Hepatocyte (in vitro differentiated cells): Measurements from ENCODE around the gene DLX3. TPM values are rescaled to one million over a fixed set of nuclear protein-coding genes. Genes with fewer than 3 reads are reported as not detected.

ENCODE experiments used
- DNase-seq: peaks from one replicate; pipeline ENCODE4 v3.0.0-alpha.2; 2016; ENCODE audit warnings: low spot score
- H2AFZ ChIP-seq: fragments of 200-600 bp; sonication (generic); 2 replicates; pipeline ENCODE4 v1.6.0; 2016; ENCODE audit warnings: antibody characterized with exemption, mild to moderate bottlenecking
- H3K27ac ChIP-seq: fragments of 200-600 bp; sonication (generic); 2 replicates; pipeline ENCODE4 v1.5.1; 2016; ENCODE audit warnings: mild to moderate bottlenecking
- H3K27me3 ChIP-seq: fragments of 200-600 bp; sonication (generic); 2 replicates; pipeline ENCODE4 v1.6.1; 2016
- H3K36me3 ChIP-seq: fragments of 200-600 bp; sonication (generic); replicated peaks from 2 replicates; pipeline ENCODE4 v1.5.1; 2016; ENCODE audit warnings: low read depth; ENCODE audit not compliant: insufficient read depth
- H3K4me1 ChIP-seq: fragments of 200-600 bp; sonication (generic); 2 replicates; pipeline ENCODE4 v1.5.1; 2016; ENCODE audit warnings: mild to moderate bottlenecking, moderate library complexity; ENCODE audit not compliant: insufficient read depth
- H3K4me2 ChIP-seq: fragments of 200-600 bp; sonication (generic); 2 replicates; pipeline ENCODE4 v1.6.0; 2016
- H3K4me3 ChIP-seq: fragments of 200-600 bp; sonication (generic); 2 replicates; pipeline ENCODE4 v1.5.1; 2016; ENCODE audit warnings: mild to moderate bottlenecking
- H3K79me2 ChIP-seq: fragments of 200-600 bp; sonication (generic); 2 replicates; pipeline ENCODE4 v1.6.0; 2017; ENCODE audit warnings: mild to moderate bottlenecking
- H3K9me2 ChIP-seq: fragments of 200-600 bp; sonication (generic); replicated peaks from 2 replicates; pipeline ENCODE4 v1.6.0; 2017; ENCODE audit warnings: mild to moderate bottlenecking; ENCODE audit not compliant: insufficient read depth
- H3K9me3 ChIP-seq: fragments of 200-600 bp; sonication (generic); 2 replicates; pipeline ENCODE4 v1.5.1; 2016; ENCODE audit warnings: low read depth, mild to moderate bottlenecking
- H4K20me1 ChIP-seq: fragments of 200-600 bp; sonication (generic); 2 replicates; pipeline ENCODE4 v1.6.0; 2016; ENCODE audit warnings: mild to moderate bottlenecking; ENCODE audit not compliant: insufficient read depth, poor library complexity, severe bottlenecking
- CTCF ChIP-seq: fragments of 200-600 bp; sonication (generic); IDR thresholded peaks from 2 replicates; pipeline ENCODE4 v1.5.1; 2016; ENCODE audit warnings: antibody characterized with exemption, mild to moderate bottlenecking; ENCODE audit not compliant: poor library complexity
- EZH2 ChIP-seq: fragments of 200-600 bp; sonication (generic); IDR thresholded peaks from 2 replicates; pipeline ENCODE4 v1.6.1; 2016; ENCODE audit warnings: antibody characterized with exemption, mild to moderate bottlenecking, borderline replicate concordance
- EZH2phosphoT487 ChIP-seq: fragments of 200-600 bp; sonication (generic); IDR thresholded peaks from one replicate; pipeline ENCODE4 v1.6.1; 2018; ENCODE audit warnings: antibody characterized with exemption, mild to moderate bottlenecking, low read depth, moderate library complexity; ENCODE audit not compliant: unreplicated experiment, severe bottlenecking
- WGBS: methylation state at CpG from one replicate; pipeline ENCODE4 v1.1.6; 2016; ENCODE audit warnings: low lambda C conversion rate; ENCODE audit errors: missing lambda C conversion rate; 5-methylcytosine and 5-hydroxymethylcytosine counted together
- polyA plus RNA-seq: library from polyadenylated mRNA; unstranded; fragments of >200 nt; fragmentation: Nextera tagmentation; extraction: Ambion mirVana; gene quantifications from 2 replicates; pipeline ENCODE4 v1.2.1, GENCODE V29; 2016
- total RNA-seq: library from RNA; depleted of rRNA; stranded (reverse); fragments of >200 nt; gene quantifications from 2 replicates; pipeline ENCODE4 v1.2.3, GENCODE V29; 2014

DLX3 gene
- total and polyA plus RNA-seq, 2 experiments from 2014 or later, result 0.37 to 1.1 TPM

- H3K4me3 ChIP-seq, result no peak overlapping the region
- H3K27ac ChIP-seq, result no peak overlapping the region
- H4K20me1 ChIP-seq, result no peaks in the 10 kb centered on the region
- TF ChIP-seq CTCF (no peak), EZH2phosphoT487 (peak; percentile 36), EZH2 (peak; percentile 82)
- DNase-seq, result no peak
- no peaks in the 10 kb centered on the region for H3K36me3 ChIP-seq
- no peaks in the 10 kb centered on the region for H3K9me3 ChIP-seq
- peaks cover 23% of the 10 kb centered on the region for H3K4me1 ChIP-seq
- no peaks in the 10 kb centered on the region for H3K9me2 ChIP-seq
- peaks cover 85% of the 10 kb centered on the region for H3K27me3 ChIP-seq
- H3K79me2 ChIP-seq, result no peaks in the 10 kb centered on the region
- H3K4me2 ChIP-seq, result peak overlapping the region; percentile 76
- WGBS, result 9% methylated on average over 51 of the region's 57 CpGs
- peak overlapping the region; percentile 52 for H2AFZ ChIP-seq
These were observed 22.3 kb downstream of the DLX3 start for GRCh38 chr17:49972486-49973270.

GRCh38 chr17:49971848-49972485, 23.1 kb downstream of the DLX3 start:
- TF ChIP-seq EZH2 (peak; percentile 92), EZH2phosphoT487 (peak; percentile 60), CTCF (no peak)
- 2% methylated on average over 37 of the region's 55 CpGs for WGBS
- H3K27me3 ChIP-seq, result peaks cover 85% of the 10 kb centered on the region
- H3K79me2 ChIP-seq, result no peaks in the 10 kb centered on the region
- no peak overlapping the region for H3K4me3 ChIP-seq
- no peaks in the 10 kb centered on the region for H3K36me3 ChIP-seq
- DNase-seq, result peak; percentile 51
- no peaks in the 10 kb centered on the region for H3K9me3 ChIP-seq
- H3K27ac ChIP-seq, result no peak overlapping the region
- peak overlapping the region; percentile 52 for H2AFZ ChIP-seq
- no peaks in the 10 kb centered on the region for H3K9me2 ChIP-seq
- H3K4me2 ChIP-seq, result peak overlapping the region; percentile 76
- no peaks in the 10 kb centered on the region for H4K20me1 ChIP-seq
- H3K4me1 ChIP-seq, result peaks cover 23% of the 10 kb centered on the region

- peaks cover 23% of the 10 kb centered on the region for H3K4me1 ChIP-seq
- H3K79me2 ChIP-seq, result no peaks in the 10 kb centered on the region
- H3K27me3 ChIP-seq, result peaks cover 87% of the 10 kb centered on the region
- H3K36me3 ChIP-seq, result no peaks in the 10 kb centered on the region
- no peaks in the 10 kb centered on the region for H3K9me2 ChIP-seq
- peak overlapping the region; percentile 76 for H3K4me2 ChIP-seq
- no peaks in the 10 kb centered on the region for H3K9me3 ChIP-seq
- no peak overlapping the region for H2AFZ ChIP-seq
- no peaks in the 10 kb centered on the region for H4K20me1 ChIP-seq
- no peak for TF ChIP-seq CTCF
- TF ChIP-seq EZH2, result peak; percentile 37
- no peak overlapping the region for H3K4me3 ChIP-seq
- H3K27ac ChIP-seq, result no peak overlapping the region
- no peak for DNase-seq
- 14% methylated on average over 33 of the region's 35 CpGs for WGBS
These were observed 23.7 kb downstream of the DLX3 start for GRCh38 chr17:49971199-49971847.
